Effector memory CD4-positive, alpha-beta T cell (primary cell): Measurements from ENCODE around the gene IVD.

ENCODE experiments used
- DNase-seq, 3 donors: peaks; one replicate each; pipeline ENCODE4 v3.0.0-alpha.2; 2020
- H3K27ac ChIP-seq: 2 replicates; pipeline ENCODE4 v1.7.0; 2013; ENCODE audit warnings: mild to moderate bottlenecking, low read length, moderate library complexity; ENCODE audit not compliant: insufficient read depth, poor library complexity, severe bottlenecking
- H3K27me3 ChIP-seq: replicated peaks from 2 replicates; pipeline ENCODE4 v1.7.0; 2013; ENCODE audit warnings: mild to moderate bottlenecking, low read length; ENCODE audit not compliant: insufficient read depth, control insufficient read depth, poor library complexity, severe bottlenecking
- H3K36me3 ChIP-seq: 2 replicates; pipeline ENCODE4 v1.7.0; 2013; ENCODE audit warnings: mild to moderate bottlenecking, low read length, moderate library complexity; ENCODE audit not compliant: control insufficient read depth, insufficient read depth
- H3K4me1 ChIP-seq: 2 replicates; pipeline ENCODE4 v1.7.0; 2013; ENCODE audit warnings: low read length, mild to moderate bottlenecking; ENCODE audit not compliant: control insufficient read depth, insufficient read depth, poor library complexity, severe bottlenecking
- H3K4me3 ChIP-seq: 2 replicates; pipeline ENCODE4 v1.7.0; 2013; ENCODE audit warnings: low read length, low read depth, mild to moderate bottlenecking; ENCODE audit not compliant: insufficient read depth, poor library complexity, severe bottlenecking
- H3K9me3 ChIP-seq: 2 replicates; pipeline ENCODE4 v1.7.0; 2013; ENCODE audit warnings: mild to moderate bottlenecking, low read length, moderate library complexity; ENCODE audit not compliant: control insufficient read depth

Gene IVD

DNA sequence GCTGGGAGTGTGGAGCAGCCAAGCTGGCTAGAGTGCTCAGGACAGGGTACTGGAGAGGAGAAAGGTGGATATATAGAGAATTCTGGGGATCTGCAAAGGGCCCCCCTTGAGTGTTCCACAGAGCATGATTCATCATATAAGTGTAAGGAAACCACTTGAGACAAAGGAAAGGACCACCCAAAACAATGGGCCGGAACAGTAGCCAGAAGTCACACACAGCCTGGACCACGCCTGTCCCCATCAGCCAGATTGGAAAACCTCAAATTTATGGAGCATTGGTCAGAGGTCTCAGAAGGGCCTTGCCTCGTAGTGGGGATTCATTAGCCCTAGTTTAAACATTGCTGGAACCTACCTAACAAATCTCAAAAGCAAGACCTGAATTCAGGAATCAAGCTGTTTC lies 28.0 kb upstream of the IVD start:
- Histone ChIP-seq H3K27ac (no peak overlapping the region), H3K9me3 (no peaks in the 10 kb centered on the region), H3K36me3 (no peaks in the 10 kb centered on the region), H3K4me1 (no peaks in the 10 kb centered on the region), H3K4me3 (no peak overlapping the region), H3K27me3 (no peaks in the 10 kb centered on the region)
- DNase-seq = no peak

DNA sequence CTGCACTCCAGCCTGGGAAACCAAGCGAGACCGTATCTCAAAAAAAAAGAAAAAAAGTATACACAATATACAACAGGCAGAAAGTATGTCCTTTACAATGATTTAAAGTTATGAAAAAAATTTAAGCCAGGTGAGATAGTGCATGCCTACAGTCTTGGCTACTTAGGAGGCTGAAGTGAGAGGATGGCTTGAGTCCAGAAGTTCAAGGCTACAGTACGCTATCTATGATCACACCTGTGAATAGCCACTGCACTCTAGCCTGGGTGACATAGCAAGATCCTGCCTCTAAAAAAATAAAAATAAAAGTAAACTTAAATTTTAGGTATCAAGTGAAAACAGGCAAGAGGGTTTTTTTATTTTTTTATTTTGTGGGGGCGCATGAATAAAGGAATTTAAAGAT lies 26.2 kb upstream of the IVD start:
- no peak for DNase-seq
- Histone ChIP-seq H3K9me3 (no peaks in the 10 kb centered on the region), H3K36me3 (no peaks in the 10 kb centered on the region), H3K27ac (no peak overlapping the region), H3K4me3 (no peak overlapping the region), H3K27me3 (no peaks in the 10 kb centered on the region), H3K4me1 (peaks cover 5% of the 10 kb centered on the region)

GRCh38 chr15:40379853-40380252 lies 25.7 kb upstream of the IVD start:
- Histone ChIP-seq H3K4me3 (no peak overlapping the region), H3K9me3 (no peaks in the 10 kb centered on the region), H3K4me1 (peaks cover 5% of the 10 kb centered on the region), H3K27me3 (no peaks in the 10 kb centered on the region), H3K27ac (no peak overlapping the region), H3K36me3 (no peaks in the 10 kb centered on the region)
- DNase-seq = no peak

- no peaks in the 10 kb centered on the region for H3K27me3 ChIP-seq
- no peaks in the 10 kb centered on the region for H3K36me3 ChIP-seq
- peaks cover 5% of the 10 kb centered on the region for H3K4me1 ChIP-seq
- no peak overlapping the region for H3K4me3 ChIP-seq
- H3K27ac ChIP-seq = no peak overlapping the region
- DNase-seq = no peak
- H3K9me3 ChIP-seq = no peaks in the 10 kb centered on the region
Observed at GRCh38 chr15:40380636-40381035, 25.0 kb upstream of the IVD start.

DNA sequence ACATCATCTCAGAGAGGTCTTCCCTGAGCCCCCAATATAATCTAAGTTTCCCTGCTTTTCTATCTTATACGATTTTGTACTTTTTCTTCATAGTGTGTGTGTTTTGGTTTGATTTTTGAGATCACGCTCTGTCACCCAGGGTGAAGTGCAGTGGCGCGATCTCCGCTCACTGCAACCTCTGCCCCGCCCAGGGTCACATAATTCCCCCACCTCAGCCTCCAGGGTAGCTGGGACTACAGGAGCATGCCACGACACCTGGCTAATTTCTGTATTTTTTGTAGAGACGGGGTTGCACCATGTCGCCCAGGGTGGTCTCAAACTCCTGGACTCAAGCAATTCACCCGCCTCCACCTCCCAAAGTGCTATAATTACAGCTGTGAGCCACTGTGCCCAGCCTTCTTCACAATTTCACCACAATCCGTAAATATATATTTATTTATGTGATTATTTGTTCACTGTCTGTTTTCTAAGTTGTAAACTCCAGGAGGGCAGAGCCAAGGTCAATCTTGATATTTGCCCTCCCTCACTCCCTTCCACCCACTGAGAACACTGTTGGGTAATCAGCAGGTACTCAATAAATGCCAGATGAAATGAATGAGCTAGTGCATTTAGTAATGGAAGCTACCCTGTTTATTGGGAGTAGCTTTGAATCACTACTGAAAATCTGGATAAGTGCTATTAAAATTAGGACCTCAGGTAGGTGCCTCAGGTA lies 23.6 kb upstream of the IVD start:
- H3K36me3 ChIP-seq = peaks cover 5% of the 10 kb centered on the region
- no peak overlapping the region for H3K27ac ChIP-seq
- no peak for DNase-seq
- no peak overlapping the region for H3K4me3 ChIP-seq
- peaks cover 5% of the 10 kb centered on the region for H3K4me1 ChIP-seq
- no peaks in the 10 kb centered on the region for H3K27me3 ChIP-seq
- no peaks in the 10 kb centered on the region for H3K9me3 ChIP-seq

DNA sequence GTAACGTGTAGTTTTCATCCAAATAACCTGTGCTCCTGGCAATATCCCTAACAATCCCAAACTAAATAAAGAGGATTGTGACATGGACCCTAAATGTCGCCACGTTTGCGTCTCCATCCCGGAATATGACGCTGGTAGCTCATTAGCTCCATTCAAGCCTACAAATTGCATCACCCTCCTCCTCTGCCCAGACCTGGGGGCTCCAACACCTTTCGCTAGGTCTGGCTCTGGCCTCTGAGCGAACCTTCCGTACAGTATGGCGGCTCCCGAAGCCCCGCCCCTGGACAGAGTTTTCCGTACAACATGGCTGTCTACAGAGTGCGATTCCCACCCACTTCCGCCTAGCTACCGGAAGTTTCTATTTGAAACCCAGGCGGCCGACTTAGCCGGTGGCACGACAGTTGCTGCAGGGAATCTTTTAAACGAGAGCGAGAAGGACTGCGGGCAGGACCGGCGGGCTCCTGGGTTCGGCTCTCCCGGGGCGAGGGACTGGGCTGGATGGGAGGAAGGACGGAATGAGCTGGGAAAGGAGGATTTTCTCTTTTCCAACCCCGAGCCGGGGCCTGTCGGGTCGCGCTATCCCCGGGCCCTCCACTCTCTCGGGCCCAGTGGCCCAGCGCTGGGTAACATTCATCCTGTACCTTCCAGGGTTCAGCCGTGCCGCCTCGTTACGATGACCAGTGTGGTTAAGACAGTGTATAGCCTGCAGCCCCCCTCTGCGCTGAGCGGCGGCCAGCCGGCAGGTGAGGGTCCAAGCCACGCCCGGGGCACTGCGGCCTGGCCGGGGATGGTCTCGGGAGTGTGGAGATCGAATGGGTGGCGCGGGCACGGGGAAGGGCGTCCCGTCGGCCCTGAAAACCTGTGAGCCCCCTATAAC lies 22.8 kb upstream of the IVD start, which contains the start of gene KNSTRN:
Gene KNSTRN (plus strand): TSS at position 142 of the 877 bp plus-strand sequence. CDS start 115 bp downstream, at position 257.
- Histone ChIP-seq H3K27ac (peak within 1 kb of the TSS; percentile 56), H3K9me3 (no peaks in the 10 kb centered on the region), H3K36me3 (peaks cover 5% of the 10 kb centered on the region), H3K4me1 (peaks cover 5% of the 10 kb centered on the region), H3K27me3 (no peaks in the 10 kb centered on the region), H3K4me3 (peak within 1 kb of the TSS; percentile 88)
- peak; percentile 80 to 88 (median 81) for DNase-seq

DNA sequence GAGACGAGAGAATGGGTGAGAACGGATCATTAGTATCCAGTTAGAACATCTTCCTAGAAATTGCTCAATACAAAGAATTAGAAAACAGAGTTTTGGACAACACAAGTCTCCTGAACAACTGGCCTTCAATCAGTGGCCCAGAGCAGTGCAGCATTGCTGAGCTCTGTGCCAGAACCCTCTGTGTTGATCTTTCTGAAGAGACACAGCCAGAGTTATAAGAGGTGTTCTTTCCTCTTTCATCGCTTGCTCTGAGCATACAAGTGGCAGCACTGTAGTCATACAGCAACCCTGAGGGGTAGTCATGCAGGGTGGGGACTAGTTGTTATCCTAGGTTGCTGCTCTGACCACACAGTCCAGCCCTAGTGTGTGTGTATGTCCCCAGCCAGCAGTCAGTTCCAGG lies 19.1 kb upstream of the IVD start:
- H3K36me3 ChIP-seq = peaks cover 18% of the 10 kb centered on the region
- H3K4me1 ChIP-seq = peaks cover 5% of the 10 kb centered on the region
- no peak overlapping the region for H3K4me3 ChIP-seq
- no peaks in the 10 kb centered on the region for H3K27me3 ChIP-seq
- no peak for DNase-seq
- H3K27ac ChIP-seq = no peak overlapping the region
- H3K9me3 ChIP-seq = no peaks in the 10 kb centered on the region

DNA sequence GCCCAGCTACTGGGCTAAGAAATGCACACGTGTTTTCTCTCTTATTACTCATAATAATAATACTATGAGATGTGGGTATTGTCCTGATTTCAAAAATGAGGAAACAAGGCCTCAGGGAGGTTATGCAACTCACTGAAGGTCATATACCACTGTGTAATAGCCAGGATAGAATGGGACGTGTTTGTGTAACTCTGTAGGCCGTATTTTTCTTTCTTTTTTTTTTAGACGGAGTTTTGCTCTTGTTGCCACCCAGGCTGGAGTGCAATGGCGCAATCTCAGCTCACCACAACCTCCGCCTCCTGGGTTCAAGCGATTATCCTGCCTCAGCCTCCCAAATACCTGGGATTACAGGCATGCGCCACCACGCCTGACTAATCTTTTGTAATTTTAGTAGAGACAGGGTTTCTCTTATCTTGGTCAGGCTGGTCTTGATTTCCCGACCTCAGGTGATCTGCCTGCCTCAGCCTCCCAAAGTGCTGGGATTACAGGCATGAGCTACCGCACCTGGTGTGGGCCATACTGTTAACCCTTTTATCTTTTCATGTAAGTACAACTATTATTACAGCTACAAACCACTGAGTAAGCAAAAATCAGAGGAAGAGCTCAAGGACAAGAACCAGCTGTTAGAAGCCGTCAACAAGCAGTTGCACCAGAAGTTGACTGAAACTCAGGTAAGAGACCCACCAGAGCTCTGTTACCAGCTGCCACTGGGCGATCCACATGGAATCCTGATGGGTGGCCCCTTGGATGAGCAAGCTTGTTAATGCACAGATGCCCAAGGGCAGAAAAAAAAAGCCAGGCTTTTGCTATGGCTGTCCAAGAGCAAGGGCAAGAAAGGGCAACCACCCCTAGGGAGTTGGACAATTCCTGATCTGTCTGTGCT lies 16.4 kb upstream of the IVD start:
- H3K27me3 ChIP-seq = no peaks in the 10 kb centered on the region
- DNase-seq = no peak
- peaks cover 30% of the 10 kb centered on the region for H3K36me3 ChIP-seq
- no peak overlapping the region for H3K4me3 ChIP-seq
- no peaks in the 10 kb centered on the region for H3K9me3 ChIP-seq
- H3K27ac ChIP-seq = no peak overlapping the region
- H3K4me1 ChIP-seq = no peaks in the 10 kb centered on the region

DNA sequence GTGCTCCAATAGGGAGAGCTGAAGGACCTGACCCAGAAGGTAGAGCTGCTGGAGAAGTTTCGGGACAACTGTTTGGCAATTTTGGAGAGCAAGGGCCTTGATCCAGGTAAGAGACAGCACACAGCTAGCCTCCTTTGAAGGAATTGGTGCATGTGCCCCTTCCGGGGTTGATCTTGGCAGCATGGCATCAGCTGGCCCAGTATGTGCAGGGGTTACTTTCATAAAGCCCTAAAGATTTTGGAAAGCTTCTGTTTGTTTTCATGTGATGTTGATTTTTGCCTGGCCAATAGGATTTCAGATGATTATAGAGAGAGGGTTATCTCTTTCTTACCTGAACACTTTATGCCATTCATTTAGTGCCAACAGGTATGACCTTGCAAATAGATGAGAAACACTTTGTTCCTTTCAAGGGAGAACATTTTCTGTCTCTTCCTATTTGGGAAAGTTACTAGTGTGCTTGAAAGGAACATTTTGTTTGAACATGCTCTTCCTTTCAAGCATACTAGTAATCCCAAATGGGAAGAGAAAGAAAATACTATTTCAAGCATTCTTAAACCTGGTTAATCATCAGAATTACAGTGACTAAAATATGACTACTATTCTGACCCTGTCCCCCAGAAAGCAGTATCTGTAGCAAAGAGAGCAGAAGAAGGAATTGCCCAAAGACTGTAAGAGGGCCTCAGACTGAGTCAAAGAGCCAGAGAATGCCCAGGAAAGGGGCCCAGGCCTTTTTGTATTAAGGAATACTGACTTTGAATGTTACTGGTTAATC lies 15.6 kb upstream of the IVD start:
- Histone ChIP-seq H3K4me1 (no peaks in the 10 kb centered on the region), H3K27ac (no peak overlapping the region), H3K4me3 (no peak overlapping the region), H3K27me3 (no peaks in the 10 kb centered on the region), H3K9me3 (no peaks in the 10 kb centered on the region), H3K36me3 (peaks cover 30% of the 10 kb centered on the region)
- no peak for DNase-seq
